GM12801 (cell line): ENCODE results near the gene PRELID3B.

Experiments used
- CTCF ChIP-seq: IDR thresholded peaks from one replicate; pipeline ENCODE4 v1.5.1; 2011; ENCODE audit warnings: control low read depth; ENCODE audit not compliant: insufficient read length; ENCODE audit errors: extremely low read depth

PRELID3B gene

GRCh38 chr20:59024111-59024530 lies 18.5 kb downstream of the PRELID3B start:
- TF ChIP-seq CTCF: no peak

- TF ChIP-seq CTCF: no peak
Measured at GRCh38 chr20:59023616-59024015, 19.0 kb downstream of the PRELID3B start.

GRCh38 chr20:59022754-59023153 lies 19.8 kb downstream of the PRELID3B start:
- no peak for TF ChIP-seq CTCF

- no peak for TF ChIP-seq CTCF
Measured at GRCh38 chr20:59020938-59021551, 21.5 kb downstream of the PRELID3B start.

GRCh38 chr20:59019217-59019616 lies 23.4 kb downstream of the PRELID3B start, which contains the start of gene TUBB1:
Gene TUBB1, plus strand, starts transcription at chr20:59019429. Its CDS starts 94 bp downstream, at chr20:59019523.
- TF ChIP-seq CTCF: no peak

- TF ChIP-seq CTCF: no peak
Measured at GRCh38 chr20:59018817-59019216, 23.8 kb downstream of the PRELID3B start.

GRCh38 chr20:59017493-59018231 lies 24.9 kb downstream of the PRELID3B start:
- TF ChIP-seq CTCF: no peak
